Ascending aorta (tissue), 2 donors: ENCODE results near the gene ESRRB. TPM values are rescaled to one million over a fixed set of nuclear protein-coding genes. Genes with fewer than 3 reads are reported as not detected.
A peak's percentile ranks its signal among the peaks of the same experiment; 100 is the strongest.

ENCODE experiments used
- DNase-seq, 2 donors: peaks; one replicate each; pipeline ENCODE4 v3.0.0-alpha.2; 2019; ENCODE audit warnings: low spot score in 2 of 2
- H3K27ac ChIP-seq, 2 donors: fragments of 200-600 bp; sonication (generic); one replicate each; pipeline ENCODE4 v1.5.1; 2016 to 2017; ENCODE audit warnings: mild to moderate bottlenecking in 1 of 2
- H3K27me3 ChIP-seq: fragments of 200-600 bp; sonication (generic); one replicate; pipeline ENCODE4 v1.5.1; 2017
- H3K36me3 ChIP-seq, 2 donors: fragments of 200-600 bp; sonication (generic); one replicate each; pipeline ENCODE4 v1.5.1; 2016
- H3K4me1 ChIP-seq, 2 donors: fragments of 200-600 bp; sonication (generic); one replicate each; pipeline ENCODE4 v1.5.1; 2016 to 2017; ENCODE audit warnings: mild to moderate bottlenecking in 1 of 2
- H3K4me3 ChIP-seq, 2 donors: fragments of 200-600 bp; sonication (generic); one replicate each; pipeline ENCODE4 v1.5.1; 2016 to 2017; ENCODE audit warnings: mild to moderate bottlenecking in 1 of 2
- H3K9me3 ChIP-seq, 2 donors: fragments of 200-600 bp; sonication (generic); one replicate each; pipeline ENCODE4 v1.5.1; 2016
- intact Hi-C: fragments of 100-400 bp; cut with DNase I; formaldehyde crosslinking; loops from one replicate; pipeline ENCODE4 v1.15.1; 2023
- total RNA-seq: library from RNA; depleted of rRNA; stranded (reverse); fragments of >200 nt; gene quantifications from one replicate; pipeline ENCODE4 v1.1.0, GENCODE V29; 2016
- TF ChIP-seq, protein P1 (sequence below), 3 experiments: fragments of 200-600 bp in 2 of 3; fragments of 450-650 bp in 1 of 3; sonication (generic) in 2 of 3; IDR thresholded peaks; one replicate each; pipeline ENCODE4 v1.5.1; 2016 to 2019; ENCODE audit warnings: antibody characterized with exemption in 3 of 3, mild to moderate bottlenecking in 1 of 3, moderate library complexity in 1 of 3

The ESRRB gene
- total RNA-seq, 1 donor from 2014 or later: 1.6 TPM

DNA sequence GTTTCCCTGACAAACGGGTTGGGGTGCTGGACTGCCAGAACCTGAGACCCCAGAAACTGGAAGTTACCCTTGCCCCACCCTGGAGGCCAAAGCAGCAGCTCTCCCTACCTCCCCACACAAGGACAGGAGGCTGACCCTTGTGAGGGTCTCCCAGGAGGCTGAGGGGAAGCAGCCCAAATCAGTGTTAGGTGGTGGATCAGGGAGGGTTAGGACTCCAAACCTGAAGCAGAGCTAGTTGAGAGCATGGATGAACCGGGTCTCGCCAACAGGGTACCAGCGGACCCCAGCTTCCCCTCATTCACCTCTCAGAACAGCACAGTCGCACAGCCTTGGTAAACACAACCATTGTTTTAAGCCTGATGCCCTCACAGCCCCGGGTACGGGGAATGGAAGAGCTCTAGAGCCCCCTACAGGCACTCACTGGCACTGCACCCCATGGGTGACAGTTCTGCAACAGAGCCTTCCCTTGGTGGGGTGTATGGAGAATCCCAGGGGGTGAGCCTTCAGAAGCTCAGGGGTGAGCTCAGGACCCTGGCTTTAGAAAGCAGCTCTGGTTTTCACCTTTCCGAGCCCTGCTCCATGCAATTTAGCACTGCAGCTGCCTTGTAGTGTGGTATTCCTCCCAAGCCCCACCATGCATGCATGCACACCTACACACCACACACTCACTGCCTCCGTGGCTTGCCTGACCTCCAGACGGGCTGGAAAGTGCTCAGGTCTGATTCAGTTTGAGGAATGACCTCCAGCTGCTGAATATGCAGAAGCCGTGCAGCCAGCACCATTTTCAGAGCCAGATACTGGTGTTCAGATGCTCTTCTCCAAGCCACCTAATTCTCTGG lies 11.2 kb downstream of the ESRRB start:
- no peak for DNase-seq
- TF ChIP-seq, protein P1, sequence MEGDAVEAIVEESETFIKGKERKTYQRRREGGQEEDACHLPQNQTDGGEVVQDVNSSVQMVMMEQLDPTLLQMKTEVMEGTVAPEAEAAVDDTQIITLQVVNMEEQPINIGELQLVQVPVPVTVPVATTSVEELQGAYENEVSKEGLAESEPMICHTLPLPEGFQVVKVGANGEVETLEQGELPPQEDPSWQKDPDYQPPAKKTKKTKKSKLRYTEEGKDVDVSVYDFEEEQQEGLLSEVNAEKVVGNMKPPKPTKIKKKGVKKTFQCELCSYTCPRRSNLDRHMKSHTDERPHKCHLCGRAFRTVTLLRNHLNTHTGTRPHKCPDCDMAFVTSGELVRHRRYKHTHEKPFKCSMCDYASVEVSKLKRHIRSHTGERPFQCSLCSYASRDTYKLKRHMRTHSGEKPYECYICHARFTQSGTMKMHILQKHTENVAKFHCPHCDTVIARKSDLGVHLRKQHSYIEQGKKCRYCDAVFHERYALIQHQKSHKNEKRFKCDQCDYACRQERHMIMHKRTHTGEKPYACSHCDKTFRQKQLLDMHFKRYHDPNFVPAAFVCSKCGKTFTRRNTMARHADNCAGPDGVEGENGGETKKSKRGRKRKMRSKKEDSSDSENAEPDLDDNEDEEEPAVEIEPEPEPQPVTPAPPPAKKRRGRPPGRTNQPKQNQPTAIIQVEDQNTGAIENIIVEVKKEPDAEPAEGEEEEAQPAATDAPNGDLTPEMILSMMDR (IDR thresholded peaks at IDR 0.05): peak; percentile 18 to 74 (median 67)
- Histone ChIP-seq H3K9me3 (no peaks in the 10 kb centered on the region), H3K27ac (no peak overlapping the region), H3K36me3 (no peaks in the 10 kb centered on the region), H3K4me3 (no peak overlapping the region), H3K27me3 (no peaks in the 10 kb centered on the region), H3K4me1 (no peaks in the 10 kb centered on the region)
- intact Hi-C loops: no loop called here

DNA sequence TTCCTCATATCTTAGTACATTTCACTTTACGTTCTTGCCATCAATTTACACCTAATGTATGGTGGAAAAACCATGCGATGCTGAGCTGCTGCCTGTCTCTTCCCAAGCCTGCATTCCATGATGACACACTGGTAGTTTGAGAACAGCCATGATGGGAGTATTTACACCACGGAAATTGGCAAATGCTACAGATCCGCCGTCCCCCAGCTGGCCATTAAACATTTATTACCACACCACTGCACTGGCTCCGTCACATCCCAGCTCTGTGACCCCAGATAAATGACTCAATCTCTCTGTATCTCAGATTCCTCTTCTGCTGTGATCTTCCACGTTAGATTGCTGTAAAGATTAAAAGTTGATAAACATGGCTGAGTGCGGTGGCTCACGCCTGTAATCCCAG lies 13.9 kb downstream of the ESRRB start:
- Histone ChIP-seq H3K27me3 (no peaks in the 10 kb centered on the region), H3K4me1 (no peaks in the 10 kb centered on the region), H3K36me3 (no peaks in the 10 kb centered on the region), H3K9me3 (no peaks in the 10 kb centered on the region), H3K4me3 (no peak overlapping the region), H3K27ac (no peak overlapping the region)
- intact Hi-C loops: no loop called here
- TF ChIP-seq, protein P1 (IDR thresholded peaks at IDR 0.05): no peak
- DNase-seq: no peak

DNA sequence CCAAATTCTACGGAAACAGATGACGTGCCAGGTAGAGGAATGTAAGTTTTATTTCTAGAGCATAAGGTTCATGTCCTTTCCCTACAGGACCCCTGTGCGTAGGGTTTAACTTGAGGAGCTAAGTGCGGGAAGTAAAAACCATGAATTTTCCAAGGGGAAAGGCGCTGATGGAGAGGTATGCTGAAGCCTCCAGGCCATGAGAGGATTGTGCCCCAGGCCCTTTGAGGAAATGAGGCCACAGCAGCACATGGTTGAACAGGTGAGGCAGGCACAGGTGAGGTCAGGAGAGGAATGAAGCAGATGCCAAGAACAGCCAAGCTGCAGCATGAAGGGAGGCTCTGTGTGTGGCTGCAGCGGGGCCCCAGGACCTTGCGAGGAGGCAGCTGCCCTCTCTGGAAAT lies 14.7 kb downstream of the ESRRB start:
- TF ChIP-seq, protein P1 (IDR thresholded peaks at IDR 0.05): no peak
- intact Hi-C loops: no loop called here
- Histone ChIP-seq H3K36me3 (no peaks in the 10 kb centered on the region), H3K27me3 (no peaks in the 10 kb centered on the region), H3K4me3 (no peak overlapping the region), H3K27ac (no peak overlapping the region), H3K4me1 (no peaks in the 10 kb centered on the region), H3K9me3 (no peaks in the 10 kb centered on the region)
- DNase-seq: no peak

DNA sequence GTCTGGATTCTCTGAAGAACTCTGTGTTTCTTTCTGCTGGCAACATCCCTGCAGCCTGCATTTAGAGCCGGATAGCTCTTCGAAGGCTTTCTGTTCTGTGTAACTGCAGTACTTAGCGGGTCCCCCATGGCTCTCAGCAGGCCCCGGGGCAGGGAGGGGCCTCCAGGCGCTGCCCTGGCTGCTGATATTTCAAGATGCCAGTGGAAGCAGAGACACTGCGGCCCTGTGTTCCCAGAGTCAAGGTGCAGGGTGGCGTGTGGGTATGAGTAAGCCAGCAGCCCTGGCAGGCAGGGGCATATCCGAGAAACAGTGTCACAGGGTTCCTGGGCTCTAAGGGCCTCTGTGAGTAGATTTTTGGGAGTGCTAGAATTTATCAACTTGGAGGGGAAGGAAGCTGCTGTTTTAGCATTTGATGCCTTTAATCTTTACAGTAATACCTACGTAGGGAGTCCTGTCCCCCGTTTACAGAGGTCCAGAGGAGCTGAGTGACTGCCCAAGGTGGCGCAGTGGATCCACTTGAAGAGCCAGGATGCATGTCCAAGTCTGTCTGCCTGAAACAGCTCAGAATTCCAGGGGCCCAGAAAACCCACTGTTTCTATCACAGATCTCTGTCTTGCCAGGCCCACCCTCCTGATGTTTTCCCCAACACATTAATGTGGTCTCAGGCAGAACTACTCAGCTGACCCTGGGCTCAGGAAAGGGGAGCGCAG lies 16.2 kb downstream of the ESRRB start:
- no peaks in the 10 kb centered on the region for H3K27me3 ChIP-seq
- H3K27ac ChIP-seq: no peak overlapping the region
- intact Hi-C loops: no loop called here
- H3K4me3 ChIP-seq: no peak overlapping the region
- H3K36me3 ChIP-seq: no peaks in the 10 kb centered on the region
- TF ChIP-seq, protein P1 (IDR thresholded peaks at IDR 0.05): no peak
- no peak for DNase-seq
- no peaks in the 10 kb centered on the region for H3K4me1 ChIP-seq
- no peaks in the 10 kb centered on the region for H3K9me3 ChIP-seq

DNA sequence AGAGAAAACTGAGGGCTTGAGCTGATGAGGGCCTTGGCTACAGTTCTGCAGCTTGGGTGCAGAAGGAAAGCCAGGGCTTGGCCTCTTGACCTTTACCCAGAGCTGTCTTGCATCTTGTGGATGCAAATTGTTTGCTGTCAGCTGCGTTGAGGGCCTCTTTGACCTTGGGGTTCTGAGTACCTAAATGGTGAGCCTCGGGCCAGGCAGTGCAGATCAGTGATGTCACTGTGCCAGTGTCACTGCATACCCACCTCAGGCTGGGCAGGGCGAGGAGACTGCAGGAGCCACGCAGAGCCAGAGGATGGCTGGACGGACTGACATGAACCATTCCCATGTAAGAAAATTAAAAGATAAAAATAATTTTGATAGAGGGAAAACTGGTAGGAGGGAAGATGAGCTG lies 18.6 kb downstream of the ESRRB start:
- Histone ChIP-seq H3K9me3 (no peaks in the 10 kb centered on the region), H3K27me3 (no peaks in the 10 kb centered on the region), H3K27ac (no peak overlapping the region), H3K4me3 (no peak overlapping the region), H3K36me3 (no peaks in the 10 kb centered on the region), H3K4me1 (no peaks in the 10 kb centered on the region)
- no peak for DNase-seq
- intact Hi-C loops: no loop called here
- TF ChIP-seq, protein P1 (IDR thresholded peaks at IDR 0.05): no peak
